ENCODE measurements around the gene RAB25.
"Not testable (repeated sequence)": the region's sequence is repeated elsewhere in the genome, so short reads cannot be mapped to it uniquely, and the experiment has no call there.

RAB25 gene

GRCh38 chr1:156067262-156067661 is 6.3 kb downstream of the RAB25 start:
- Histone ChIP-seq H3K27ac (ENCODE audit: low read depth, low read length) (no peak overlapping the region), H3K18ac (ENCODE audit: low read length) (no peak overlapping the region), H3K4me3 (ENCODE audit: low read depth, low read length) (no peak overlapping the region), H3K14ac (ENCODE audit: low read length) (no peak overlapping the region), H4K91ac (ENCODE audit: low read depth, low read length) (no peak overlapping the region), H3K4me2 (ENCODE audit: low read length) (no peak overlapping the region), H3K9me3 (ENCODE audit: insufficient read depth, low read depth, low read length) (no peaks in the 10 kb centered on the region), H3K27me3 (ENCODE audit: insufficient read depth, low read length) (no peaks in the 10 kb centered on the region), H3K4ac (ENCODE audit: low read depth, low read length) (no peak overlapping the region), H2BK12ac (ENCODE audit: low read length) (no peak overlapping the region), H2BK5ac (ENCODE audit: low read depth, low read length, poor library complexity) (no peak overlapping the region), H3K9ac (ENCODE audit: low read length) (no peak overlapping the region), H4K8ac (ENCODE audit: low read depth, low read length) (no peak overlapping the region), H3K79me2 (ENCODE audit: control insufficient read depth, insufficient read depth, low read length, poor library complexity) (no peaks in the 10 kb centered on the region), H3K79me1 (ENCODE audit: low read length) (no peaks in the 10 kb centered on the region), H2AK5ac (ENCODE audit: low read length) (no peak overlapping the region), H2AFZ (ENCODE audit: insufficient read depth, low read length, poor library complexity) (no peak overlapping the region), H3K36me3 (ENCODE audit: control insufficient read depth in 1 of 2, insufficient read depth in 2 of 2, low read length in 2 of 2) (peaks cover 19 to 21% of the 10 kb centered on the region in 2 experiments), H2BK120ac (ENCODE audit: insufficient read depth, low read length, poor library complexity) (no peak overlapping the region), H3K23ac (ENCODE audit: low read length) (no peak overlapping the region), H3K4me1 (ENCODE audit: control insufficient read depth in 1 of 2, insufficient read depth in 2 of 2, low read length in 2 of 2) (peaks cover under 1 to 3% of the 10 kb centered on the region in 2 experiments), H4K12ac (ENCODE audit: low read depth, low read length) (no peak overlapping the region)
- no CpG with 5 or more reads among the region's 2 CpGs for WGBS (ENCODE audit: extremely low coverage, insufficient coverage, insufficient read length)
- no peak for DNase-seq

- Histone ChIP-seq H3K23ac (ENCODE audit: low read length) (no peak overlapping the region), H3K27ac (ENCODE audit: low read depth, low read length) (no peak overlapping the region), H2AK5ac (ENCODE audit: low read length) (no peak overlapping the region), H3K36me3 (ENCODE audit: control insufficient read depth in 1 of 2, insufficient read depth in 2 of 2, low read length in 2 of 2) (peaks cover 29 to 34% of the 10 kb centered on the region in 2 experiments), H2BK12ac (ENCODE audit: low read length) (no peak overlapping the region), H2AFZ (ENCODE audit: insufficient read depth, low read length, poor library complexity) (no peak overlapping the region), H3K4me3 (ENCODE audit: low read depth, low read length) (no peak overlapping the region), H4K91ac (ENCODE audit: low read depth, low read length) (no peak overlapping the region), H3K18ac (ENCODE audit: low read length) (no peak overlapping the region), H2BK120ac (ENCODE audit: insufficient read depth, low read length, poor library complexity) (no peak overlapping the region), H3K4ac (ENCODE audit: low read depth, low read length) (no peak overlapping the region), H4K8ac (ENCODE audit: low read depth, low read length) (no peak overlapping the region), H3K9ac (ENCODE audit: low read length) (no peak overlapping the region), H3K9me3 (ENCODE audit: insufficient read depth, low read depth, low read length) (no peaks in the 10 kb centered on the region), H4K12ac (ENCODE audit: low read depth, low read length) (no peak overlapping the region), H3K14ac (ENCODE audit: low read length) (no peak overlapping the region), H3K4me1 (ENCODE audit: control insufficient read depth in 1 of 2, insufficient read depth in 2 of 2, low read length in 2 of 2) (peaks cover 0 to under 1% of the 10 kb centered on the region in 2 experiments), H2BK5ac (ENCODE audit: low read depth, low read length, poor library complexity) (no peak overlapping the region), H3K79me1 (ENCODE audit: low read length) (no peaks in the 10 kb centered on the region), H3K79me2 (ENCODE audit: control insufficient read depth, insufficient read depth, low read length, poor library complexity) (no peaks in the 10 kb centered on the region), H3K27me3 (ENCODE audit: insufficient read depth, low read length) (no peaks in the 10 kb centered on the region), H3K4me2 (ENCODE audit: low read length) (no peak overlapping the region)
- WGBS (ENCODE audit: extremely low coverage, insufficient coverage, insufficient read length), result no CpG with 5 or more reads among the region's 3 CpGs
- no peak for DNase-seq
Measured at GRCh38 chr1:156069490-156070455, 8.8 kb downstream of the RAB25 start.

DNA sequence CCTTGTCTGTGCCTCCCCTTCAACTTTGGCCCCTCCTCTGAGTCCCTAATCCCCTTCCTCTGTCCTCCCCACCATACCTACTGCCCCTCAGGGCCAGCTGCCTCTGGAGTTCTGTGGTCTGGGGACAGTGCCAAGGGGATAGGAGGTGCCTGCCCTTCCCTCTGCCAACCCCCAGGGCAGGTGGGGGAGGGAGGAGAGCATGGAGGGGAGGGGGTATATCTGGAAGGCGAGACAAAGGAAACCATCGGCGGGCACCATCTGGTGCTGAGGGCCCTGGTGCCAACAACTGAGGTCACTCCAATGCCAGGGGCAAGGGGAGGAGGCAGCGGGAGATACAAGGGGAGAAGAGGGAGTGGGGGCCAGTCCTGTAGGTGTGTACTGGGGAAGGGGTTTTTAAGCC is 9.6 kb downstream of the RAB25 start:
- DNase-seq, result no peak

GRCh38 chr1:156071332-156071816 is 10.4 kb downstream of the RAB25 start:
- not testable (repeated sequence) for H2BK120ac ChIP-seq (ENCODE audit: insufficient read depth, low read length, poor library complexity); H3K9me3 ChIP-seq (ENCODE audit: insufficient read depth, low read depth, low read length); H3K18ac ChIP-seq (ENCODE audit: low read length); H3K9ac ChIP-seq (ENCODE audit: low read length); H3K23ac ChIP-seq (ENCODE audit: low read length); H3K4me3 ChIP-seq (ENCODE audit: low read depth, low read length); H3K27ac ChIP-seq (ENCODE audit: low read depth, low read length); H3K4me1 ChIP-seq (ENCODE audit: control insufficient read depth in 1 of 2, insufficient read depth in 2 of 2, low read length in 2 of 2); H2AFZ ChIP-seq (ENCODE audit: insufficient read depth, low read length, poor library complexity); H2BK5ac ChIP-seq (ENCODE audit: low read depth, low read length, poor library complexity); H3K14ac ChIP-seq (ENCODE audit: low read length); H4K12ac ChIP-seq (ENCODE audit: low read depth, low read length); H3K4me2 ChIP-seq (ENCODE audit: low read length); DNase-seq; H2AK5ac ChIP-seq (ENCODE audit: low read length); H3K79me1 ChIP-seq (ENCODE audit: low read length); H2BK12ac ChIP-seq (ENCODE audit: low read length); H3K79me2 ChIP-seq (ENCODE audit: control insufficient read depth, insufficient read depth, low read length, poor library complexity); H3K27me3 ChIP-seq (ENCODE audit: insufficient read depth, low read length); H3K4ac ChIP-seq (ENCODE audit: low read depth, low read length); H4K8ac ChIP-seq (ENCODE audit: low read depth, low read length); H4K91ac ChIP-seq (ENCODE audit: low read depth, low read length)
- WGBS (ENCODE audit: extremely low coverage, insufficient coverage, insufficient read length), result no CpG with 5 or more reads among the region's 7 CpGs
- peaks cover 44 to 50% of the 10 kb centered on the region in 2 experiments for H3K36me3 ChIP-seq (ENCODE audit: control insufficient read depth in 1 of 2, insufficient read depth in 2 of 2, low read length in 2 of 2)

More for the DNA sequence above, 9.6 kb downstream of the RAB25 start:
- Histone ChIP-seq H4K91ac (ENCODE audit: low read depth, low read length) (no peak overlapping the region), H3K27me3 (ENCODE audit: insufficient read depth, low read length) (no peaks in the 10 kb centered on the region), H3K14ac (ENCODE audit: low read length) (no peak overlapping the region), H3K27ac (ENCODE audit: low read depth, low read length) (no peak overlapping the region), H2BK12ac (ENCODE audit: low read length) (no peak overlapping the region), H3K79me2 (ENCODE audit: control insufficient read depth, insufficient read depth, low read length, poor library complexity) (no peaks in the 10 kb centered on the region), H3K23ac (ENCODE audit: low read length) (no peak overlapping the region), H3K79me1 (ENCODE audit: low read length) (no peaks in the 10 kb centered on the region), H3K4me1 (ENCODE audit: control insufficient read depth in 1 of 2, insufficient read depth in 2 of 2, low read length in 2 of 2) (peaks cover 0 to 3% of the 10 kb centered on the region in 2 experiments), H3K4me3 (ENCODE audit: low read depth, low read length) (no peak overlapping the region), H2AK5ac (ENCODE audit: low read length) (no peak overlapping the region), H3K9ac (ENCODE audit: low read length) (no peak overlapping the region), H2BK5ac (ENCODE audit: low read depth, low read length, poor library complexity) (no peak overlapping the region), H4K12ac (ENCODE audit: low read depth, low read length) (no peak overlapping the region), H3K4me2 (ENCODE audit: low read length) (no peak overlapping the region), H4K8ac (ENCODE audit: low read depth, low read length) (no peak overlapping the region), H3K9me3 (ENCODE audit: insufficient read depth, low read depth, low read length) (no peaks in the 10 kb centered on the region), H3K36me3 (ENCODE audit: control insufficient read depth in 1 of 2, insufficient read depth in 2 of 2, low read length in 2 of 2) (peaks cover 35 to 42% of the 10 kb centered on the region in 2 experiments), H2AFZ (ENCODE audit: insufficient read depth, low read length, poor library complexity) (no peak overlapping the region), H2BK120ac (ENCODE audit: insufficient read depth, low read length, poor library complexity) (no peak overlapping the region), H3K4ac (ENCODE audit: low read depth, low read length) (no peak overlapping the region), H3K18ac (ENCODE audit: low read length) (no peak overlapping the region)
- no CpG with 5 or more reads among the region's 4 CpGs for WGBS (ENCODE audit: extremely low coverage, insufficient coverage, insufficient read length)

All from trophoblast cell (in vitro differentiated cells and primary cell).